WTC11 (cell line): Measurements from ENCODE around the gene CES3. TPM values are rescaled to one million over a fixed set of nuclear protein-coding genes. Genes with fewer than 3 reads are reported as not detected.

Experiments
- ATAC-seq: fragments of 200-7000 bp; cut with Tn5 transposase; 2 replicates; pipeline ENCODE4 v1.10.0; 2021; ENCODE audit warnings: mild to moderate bottlenecking, moderate library complexity
- CTCF ChIA-PET: fragments of 300-600 bp; sonication (Branson Sonifier 250); formaldehyde crosslinking; loops from one replicate; lab custom pipeline; 2021; ENCODE audit warnings: antibody characterized with exemption; lab: Charles Lee
- POLR2A ChIA-PET: fragments of 350-600 bp; sonication (Branson Sonifier 250); formaldehyde crosslinking; loops from one replicate; lab custom pipeline; 2021; ENCODE audit warnings: antibody characterized with exemption; lab: Charles Lee
- DNase-seq: peaks from one replicate; pipeline ENCODE4 v3.0.0; 2021; ENCODE audit warnings: low spot score
- H3K27ac Mint-ChIP-seq: 2 replicates; pipeline ENCODE4 v1.8.0; 2021; ENCODE audit warnings: mixed read lengths
- H3K27me3 Mint-ChIP-seq: 2 replicates; pipeline ENCODE4 v1.8.0; 2021; ENCODE audit warnings: low read depth, mild to moderate bottlenecking, moderate library complexity, mixed read lengths
- H3K36me3 Mint-ChIP-seq: 2 replicates; pipeline ENCODE4 v1.8.0; 2021; ENCODE audit warnings: mixed read lengths
- H3K4me1 Mint-ChIP-seq: 2 replicates; pipeline ENCODE4 v1.8.0; 2022; ENCODE audit warnings: mixed read lengths
- H3K4me3 Mint-ChIP-seq: 2 replicates; pipeline ENCODE4 v1.8.0; 2021; ENCODE audit warnings: mild to moderate bottlenecking, moderate library complexity, mixed read lengths
- H3K9me3 Mint-ChIP-seq: 2 replicates; pipeline ENCODE4 v1.8.0; 2021; ENCODE audit warnings: mixed read lengths
- GRHL2 ChIP-seq: fragments of 250-450 bp; sonication (Bioruptor Pico); IDR thresholded peaks from 2 replicates; pipeline ENCODE4 v1.8.0; 2022; ENCODE audit warnings: mild to moderate bottlenecking, moderate library complexity; ENCODE audit not compliant: insufficient replicate concordance, severe bottlenecking
- GTF2I ChIP-seq: fragments of 250-450 bp; sonication (Bioruptor Pico); conservative IDR thresholded peaks from 2 replicates; pipeline ENCODE4 v1.4.0; 2021; ENCODE audit warnings: mild to moderate bottlenecking
- HMGA2 ChIP-seq: fragments of 250-450 bp; sonication (Bioruptor Pico); IDR thresholded peaks from 2 replicates; pipeline ENCODE4 v1.4.0; 2021; ENCODE audit warnings: mild to moderate bottlenecking, moderate library complexity
- JAZF1 ChIP-seq: fragments of 250-450 bp; sonication (Bioruptor Pico); IDR thresholded peaks from 2 replicates; pipeline ENCODE4 v1.9.0; 2021; ENCODE audit warnings: moderate library complexity, mild to moderate bottlenecking, inconsistent platforms
- MYBL2 ChIP-seq: sonication (generic); formaldehyde crosslinking; IDR thresholded peaks from 2 replicates; pipeline ENCODE4 v1.8.1; 2023; ENCODE audit warnings: mild to moderate bottlenecking, moderate library complexity, missing genetic modification reagents
- NR2C2 ChIP-seq: sonication (generic); formaldehyde crosslinking; IDR thresholded peaks from 2 replicates; pipeline ENCODE4 v1.8.0; 2022; ENCODE audit warnings: mild to moderate bottlenecking, missing genetic modification reagents
- PRRX2 ChIP-seq: fragments of 250-450 bp; sonication (Bioruptor Pico); IDR thresholded peaks from 2 replicates; pipeline ENCODE4 v1.8.0; 2021; ENCODE audit warnings: mild to moderate bottlenecking
- ZNF219 ChIP-seq: sonication (generic); formaldehyde crosslinking; IDR thresholded peaks from 2 replicates; pipeline ENCODE4 v1.8.0; 2023; ENCODE audit warnings: missing genetic modification reagents, mild to moderate bottlenecking, borderline replicate concordance
- ZNF317 ChIP-seq: sonication (generic); formaldehyde crosslinking; IDR thresholded peaks from 2 replicates; pipeline ENCODE4 v1.8.1; 2023; ENCODE audit warnings: low read depth, mild to moderate bottlenecking, moderate library complexity, missing genetic modification reagents, borderline replicate concordance
- ZNF416 ChIP-seq: fragments of 250-450 bp; sonication (Bioruptor Pico); IDR thresholded peaks from 2 replicates; pipeline ENCODE4 v1.9.0; 2021; ENCODE audit warnings: mild to moderate bottlenecking, inconsistent platforms
- total RNA-seq: library from RNA; stranded (reverse); gene quantifications from 3 replicates; pipeline ENCODE4 v1.2.3, GENCODE V29; 2021
- TF ChIP-seq, protein P1 (sequence below): sonication (generic); formaldehyde crosslinking; IDR thresholded peaks from 2 replicates; pipeline ENCODE4 v1.8.1; 2022; ENCODE audit warnings: low read depth, missing genetic modification reagents, borderline replicate concordance
- TF ChIP-seq, protein P2 (sequence below): sonication (generic); formaldehyde crosslinking; IDR thresholded peaks from 2 replicates; pipeline ENCODE4 v1.8.1; 2023; ENCODE audit warnings: mild to moderate bottlenecking, missing genetic modification reagents, moderate library complexity
- TF ChIP-seq, protein P3 (sequence below): sonication (generic); formaldehyde crosslinking; conservative IDR thresholded peaks from 2 replicates; pipeline ENCODE4 v1.8.1; 2023; ENCODE audit warnings: mild to moderate bottlenecking, low read depth, missing genetic modification reagents, moderate library complexity
- TF ChIP-seq, protein P4 (sequence below): fragments of 250-450 bp; sonication (Bioruptor Pico); IDR thresholded peaks from 2 replicates; pipeline ENCODE4 v1.9.0; 2021; ENCODE audit warnings: mild to moderate bottlenecking
- TF ChIP-seq, protein P5 (sequence below): sonication (generic); formaldehyde crosslinking; IDR thresholded peaks from 2 replicates; pipeline ENCODE4 v1.8.0; 2022; ENCODE audit warnings: mild to moderate bottlenecking, missing genetic modification reagents
- TF ChIP-seq, protein P6 (sequence below): sonication (generic); formaldehyde crosslinking; IDR thresholded peaks from 2 replicates; pipeline ENCODE4 v1.8.1; 2022; ENCODE audit warnings: low read depth, mild to moderate bottlenecking, moderate library complexity, missing genetic modification reagents, borderline replicate concordance
- TF ChIP-seq, protein P7 (sequence below): fragments of 200-600 bp; IDR thresholded peaks from 2 replicates; pipeline ENCODE4 v1.8.0; 2022; ENCODE audit warnings: antibody characterized with exemption
- TF ChIP-seq, protein P8 (sequence below): sonication (generic); formaldehyde crosslinking; conservative IDR thresholded peaks from 2 replicates; pipeline ENCODE4 v1.8.1; 2022; ENCODE audit warnings: mild to moderate bottlenecking, missing genetic modification reagents

Gene CES3
- total RNA-seq, 1 experiment from 2014 or later: 3.3 TPM

DNA sequence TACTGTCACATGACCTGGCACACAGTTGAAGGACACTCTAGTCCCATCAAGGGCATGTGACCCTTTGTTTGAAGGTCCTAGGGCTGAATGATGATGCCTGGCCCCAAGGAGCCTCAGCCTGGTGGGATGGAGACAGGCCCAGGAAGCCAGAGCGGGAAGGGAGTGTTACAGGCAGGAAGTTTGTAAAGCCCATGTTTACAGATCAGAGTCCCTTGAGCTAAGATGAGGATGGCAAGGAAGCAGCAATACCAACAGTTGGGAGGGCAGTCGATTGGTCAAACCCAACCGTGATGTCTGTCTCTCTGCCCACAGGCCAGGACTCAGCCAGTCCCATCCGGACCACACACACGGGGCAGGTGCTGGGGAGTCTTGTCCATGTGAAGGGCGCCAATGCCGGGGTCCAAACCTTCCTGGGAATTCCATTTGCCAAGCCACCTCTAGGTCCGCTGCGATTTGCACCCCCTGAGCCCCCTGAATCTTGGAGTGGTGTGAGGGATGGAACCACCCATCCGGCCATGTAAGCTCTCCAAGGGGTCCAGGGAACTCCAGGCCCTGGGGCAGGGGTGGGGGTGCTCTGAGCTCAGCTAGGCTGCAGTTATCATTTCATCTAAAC is 23.2 kb upstream of the CES3 start:
- no peak for ATAC-seq
- TF ChIP-seq, protein P1, sequence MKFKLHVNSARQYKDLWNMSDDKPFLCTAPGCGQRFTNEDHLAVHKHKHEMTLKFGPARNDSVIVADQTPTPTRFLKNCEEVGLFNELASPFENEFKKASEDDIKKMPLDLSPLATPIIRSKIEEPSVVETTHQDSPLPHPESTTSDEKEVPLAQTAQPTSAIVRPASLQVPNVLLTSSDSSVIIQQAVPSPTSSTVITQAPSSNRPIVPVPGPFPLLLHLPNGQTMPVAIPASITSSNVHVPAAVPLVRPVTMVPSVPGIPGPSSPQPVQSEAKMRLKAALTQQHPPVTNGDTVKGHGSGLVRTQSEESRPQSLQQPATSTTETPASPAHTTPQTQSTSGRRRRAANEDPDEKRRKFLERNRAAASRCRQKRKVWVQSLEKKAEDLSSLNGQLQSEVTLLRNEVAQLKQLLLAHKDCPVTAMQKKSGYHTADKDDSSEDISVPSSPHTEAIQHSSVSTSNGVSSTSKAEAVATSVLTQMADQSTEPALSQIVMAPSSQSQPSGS (CRISPR knock-in tag): no peak
- TF ChIP-seq, protein P2, sequence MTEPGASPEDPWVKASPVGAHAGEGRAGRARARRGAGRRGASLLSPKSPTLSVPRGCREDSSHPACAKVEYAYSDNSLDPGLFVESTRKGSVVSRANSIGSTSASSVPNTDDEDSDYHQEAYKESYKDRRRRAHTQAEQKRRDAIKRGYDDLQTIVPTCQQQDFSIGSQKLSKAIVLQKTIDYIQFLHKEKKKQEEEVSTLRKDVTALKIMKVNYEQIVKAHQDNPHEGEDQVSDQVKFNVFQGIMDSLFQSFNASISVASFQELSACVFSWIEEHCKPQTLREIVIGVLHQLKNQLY (CRISPR knock-in tag): no peak
- TF ChIP-seq, protein P3, sequence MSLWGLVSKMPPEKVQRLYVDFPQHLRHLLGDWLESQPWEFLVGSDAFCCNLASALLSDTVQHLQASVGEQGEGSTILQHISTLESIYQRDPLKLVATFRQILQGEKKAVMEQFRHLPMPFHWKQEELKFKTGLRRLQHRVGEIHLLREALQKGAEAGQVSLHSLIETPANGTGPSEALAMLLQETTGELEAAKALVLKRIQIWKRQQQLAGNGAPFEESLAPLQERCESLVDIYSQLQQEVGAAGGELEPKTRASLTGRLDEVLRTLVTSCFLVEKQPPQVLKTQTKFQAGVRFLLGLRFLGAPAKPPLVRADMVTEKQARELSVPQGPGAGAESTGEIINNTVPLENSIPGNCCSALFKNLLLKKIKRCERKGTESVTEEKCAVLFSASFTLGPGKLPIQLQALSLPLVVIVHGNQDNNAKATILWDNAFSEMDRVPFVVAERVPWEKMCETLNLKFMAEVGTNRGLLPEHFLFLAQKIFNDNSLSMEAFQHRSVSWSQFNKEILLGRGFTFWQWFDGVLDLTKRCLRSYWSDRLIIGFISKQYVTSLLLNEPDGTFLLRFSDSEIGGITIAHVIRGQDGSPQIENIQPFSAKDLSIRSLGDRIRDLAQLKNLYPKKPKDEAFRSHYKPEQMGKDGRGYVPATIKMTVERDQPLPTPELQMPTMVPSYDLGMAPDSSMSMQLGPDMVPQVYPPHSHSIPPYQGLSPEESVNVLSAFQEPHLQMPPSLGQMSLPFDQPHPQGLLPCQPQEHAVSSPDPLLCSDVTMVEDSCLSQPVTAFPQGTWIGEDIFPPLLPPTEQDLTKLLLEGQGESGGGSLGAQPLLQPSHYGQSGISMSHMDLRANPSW: no peak
- no peak for DNase-seq
- ChIA-PET CTCF (interaction anchor here (1.6 kb wide), 1 partner anchor 217 kb away, joined by 4 read pairs; no protein-coding TSS in a partner anchor), POLR2A (no interaction called here)
- H3K27ac Mint-ChIP-seq: no peak overlapping the region
- peaks cover 13% of the 10 kb centered on the region for H3K27me3 Mint-ChIP-seq
- peaks cover 15% of the 10 kb centered on the region for H3K36me3 Mint-ChIP-seq
- H3K4me3 Mint-ChIP-seq: no peak overlapping the region
- no peaks in the 10 kb centered on the region for H3K9me3 Mint-ChIP-seq
- H3K4me1 Mint-ChIP-seq: peaks cover 29% of the 10 kb centered on the region

DNA sequence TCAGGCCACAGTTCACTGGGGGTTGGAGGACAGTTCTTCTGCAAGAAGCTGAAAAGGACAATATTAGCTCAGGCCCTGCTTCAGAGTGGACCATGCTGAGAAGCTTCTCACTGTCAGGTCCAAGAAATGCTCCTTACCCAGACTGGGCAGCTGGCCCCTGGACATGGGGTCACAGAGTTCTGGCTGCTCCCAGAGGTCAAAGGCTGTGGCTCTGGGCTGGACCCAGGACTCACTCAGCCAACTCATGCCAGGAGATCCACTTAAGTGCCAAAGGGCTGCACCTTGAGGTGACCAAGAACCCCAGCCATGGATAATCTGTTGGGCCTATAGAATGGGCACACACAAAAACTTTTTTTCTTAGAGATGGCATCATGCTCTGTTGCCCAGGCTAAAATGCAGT is 21.7 kb upstream of the CES3 start:
- Mint-ChIP-seq H3K4me3 (no peak overlapping the region), H3K36me3 (peaks cover 18% of the 10 kb centered on the region), H3K27ac (no peak overlapping the region), H3K4me1 (peaks cover 15% of the 10 kb centered on the region), H3K27me3 (peaks cover 12% of the 10 kb centered on the region; the same call in 1 of the 2 replicates), H3K9me3 (no peaks in the 10 kb centered on the region)
- POLR2A ChIA-PET: no interaction called here
- CTCF ChIA-PET: no interaction called here
- DNase-seq (no peak), ATAC-seq (no peak)
- TF ChIP-seq, protein P4, sequence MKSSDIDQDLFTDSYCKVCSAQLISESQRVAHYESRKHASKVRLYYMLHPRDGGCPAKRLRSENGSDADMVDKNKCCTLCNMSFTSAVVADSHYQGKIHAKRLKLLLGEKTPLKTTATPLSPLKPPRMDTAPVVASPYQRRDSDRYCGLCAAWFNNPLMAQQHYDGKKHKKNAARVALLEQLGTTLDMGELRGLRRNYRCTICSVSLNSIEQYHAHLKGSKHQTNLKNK: no peak
- TF ChIP-seq, protein P1 (CRISPR knock-in tag): no peak
- TF ChIP-seq ZNF317 (CRISPR knock-in tag) (no peak), GTF2I (CRISPR knock-in tag) (no peak), HMGA2 (CRISPR knock-in tag) (no peak)
- TF ChIP-seq, protein P2 (CRISPR knock-in tag): no peak
- TF ChIP-seq, protein P5, sequence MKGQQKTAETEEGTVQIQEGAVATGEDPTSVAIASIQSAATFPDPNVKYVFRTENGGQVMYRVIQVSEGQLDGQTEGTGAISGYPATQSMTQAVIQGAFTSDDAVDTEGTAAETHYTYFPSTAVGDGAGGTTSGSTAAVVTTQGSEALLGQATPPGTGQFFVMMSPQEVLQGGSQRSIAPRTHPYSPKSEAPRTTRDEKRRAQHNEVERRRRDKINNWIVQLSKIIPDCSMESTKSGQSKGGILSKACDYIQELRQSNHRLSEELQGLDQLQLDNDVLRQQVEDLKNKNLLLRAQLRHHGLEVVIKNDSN (CRISPR knock-in tag): no peak

DNA sequence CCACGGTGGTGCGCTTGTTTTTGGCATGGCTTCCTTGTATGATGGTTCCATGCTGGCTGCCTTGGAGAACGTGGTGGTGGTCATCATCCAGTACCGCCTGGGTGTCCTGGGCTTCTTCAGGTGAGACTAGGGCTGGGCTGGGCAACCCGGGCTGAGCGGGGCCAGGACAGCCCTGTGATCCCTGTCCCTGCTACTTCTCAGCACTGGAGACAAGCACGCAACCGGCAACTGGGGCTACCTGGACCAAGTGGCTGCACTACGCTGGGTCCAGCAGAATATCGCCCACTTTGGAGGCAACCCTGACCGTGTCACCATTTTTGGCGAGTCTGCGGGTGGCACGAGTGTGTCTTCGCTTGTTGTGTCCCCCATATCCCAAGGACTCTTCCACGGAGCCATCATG is 20.8 kb upstream of the CES3 start:
- ATAC-seq: no peak
- H3K4me1 Mint-ChIP-seq: peaks cover 12% of the 10 kb centered on the region
- POLR2A ChIA-PET: no interaction called here
- CTCF ChIA-PET: no interaction called here
- H3K36me3 Mint-ChIP-seq: peaks cover 18% of the 10 kb centered on the region
- no peaks in the 10 kb centered on the region for H3K9me3 Mint-ChIP-seq
- DNase-seq: no peak
- H3K27me3 Mint-ChIP-seq: peaks cover 4% of the 10 kb centered on the region; the same call in 1 of the 2 replicates
- no peak overlapping the region for H3K27ac Mint-ChIP-seq
- H3K4me3 Mint-ChIP-seq: no peak overlapping the region
- TF ChIP-seq MYBL2 (CRISPR knock-in tag) (no peak), PRRX2 (CRISPR knock-in tag) (no peak), JAZF1 (CRISPR knock-in tag) (no peak), GRHL2 (no peak), ZNF416 (no peak), ZNF219 (CRISPR knock-in tag) (no peak), NR2C2 (no peak)
- TF ChIP-seq, protein P6, sequence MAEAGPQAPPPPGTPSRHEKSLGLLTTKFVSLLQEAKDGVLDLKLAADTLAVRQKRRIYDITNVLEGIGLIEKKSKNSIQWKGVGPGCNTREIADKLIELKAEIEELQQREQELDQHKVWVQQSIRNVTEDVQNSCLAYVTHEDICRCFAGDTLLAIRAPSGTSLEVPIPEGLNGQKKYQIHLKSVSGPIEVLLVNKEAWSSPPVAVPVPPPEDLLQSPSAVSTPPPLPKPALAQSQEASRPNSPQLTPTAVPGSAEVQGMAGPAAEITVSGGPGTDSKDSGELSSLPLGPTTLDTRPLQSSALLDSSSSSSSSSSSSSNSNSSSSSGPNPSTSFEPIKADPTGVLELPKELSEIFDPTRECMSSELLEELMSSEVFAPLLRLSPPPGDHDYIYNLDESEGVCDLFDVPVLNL (CRISPR knock-in tag): no peak
- TF ChIP-seq, protein P7, sequence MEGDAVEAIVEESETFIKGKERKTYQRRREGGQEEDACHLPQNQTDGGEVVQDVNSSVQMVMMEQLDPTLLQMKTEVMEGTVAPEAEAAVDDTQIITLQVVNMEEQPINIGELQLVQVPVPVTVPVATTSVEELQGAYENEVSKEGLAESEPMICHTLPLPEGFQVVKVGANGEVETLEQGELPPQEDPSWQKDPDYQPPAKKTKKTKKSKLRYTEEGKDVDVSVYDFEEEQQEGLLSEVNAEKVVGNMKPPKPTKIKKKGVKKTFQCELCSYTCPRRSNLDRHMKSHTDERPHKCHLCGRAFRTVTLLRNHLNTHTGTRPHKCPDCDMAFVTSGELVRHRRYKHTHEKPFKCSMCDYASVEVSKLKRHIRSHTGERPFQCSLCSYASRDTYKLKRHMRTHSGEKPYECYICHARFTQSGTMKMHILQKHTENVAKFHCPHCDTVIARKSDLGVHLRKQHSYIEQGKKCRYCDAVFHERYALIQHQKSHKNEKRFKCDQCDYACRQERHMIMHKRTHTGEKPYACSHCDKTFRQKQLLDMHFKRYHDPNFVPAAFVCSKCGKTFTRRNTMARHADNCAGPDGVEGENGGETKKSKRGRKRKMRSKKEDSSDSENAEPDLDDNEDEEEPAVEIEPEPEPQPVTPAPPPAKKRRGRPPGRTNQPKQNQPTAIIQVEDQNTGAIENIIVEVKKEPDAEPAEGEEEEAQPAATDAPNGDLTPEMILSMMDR: no peak
- TF ChIP-seq, protein P8, sequence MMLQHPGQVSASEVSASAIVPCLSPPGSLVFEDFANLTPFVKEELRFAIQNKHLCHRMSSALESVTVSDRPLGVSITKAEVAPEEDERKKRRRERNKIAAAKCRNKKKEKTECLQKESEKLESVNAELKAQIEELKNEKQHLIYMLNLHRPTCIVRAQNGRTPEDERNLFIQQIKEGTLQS (CRISPR knock-in tag): no peak
